Cortex of kidney (tissue), 1 donor: Measurements from ENCODE around the gene ZNF777.
"Not testable (repeated sequence)": the region's sequence is repeated elsewhere in the genome, so short reads cannot be mapped to it uniquely, and the experiment has no call there.

Experiments
- DNase-seq: peaks from one replicate; lab custom pipeline; 2025; lab: John Stamatoyannopoulos, UW

Gene ZNF777

GRCh38 chr7:149414171-149414570 lies 46.7 kb downstream of the ZNF777 start:
- no peak for DNase-seq

GRCh38 chr7:149413083-149413482 lies 47.8 kb downstream of the ZNF777 start:
- not testable (repeated sequence) for DNase-seq

- no peak for DNase-seq
Measured at GRCh38 chr7:149409895-149410294, 51.0 kb downstream of the ZNF777 start.

GRCh38 chr7:149404825-149405224 lies 56.0 kb downstream of the ZNF777 start:
- no peak for DNase-seq

- DNase-seq = no peak
Measured at GRCh38 chr7:149404396-149404795, 56.5 kb downstream of the ZNF777 start.

GRCh38 chr7:149398195-149398820 lies 62.6 kb downstream of the ZNF777 start:
- DNase-seq = no peak

- no peak for DNase-seq
Measured at GRCh38 chr7:149397470-149398043, 63.3 kb downstream of the ZNF777 start.

- DNase-seq = not testable (repeated sequence)
Measured at GRCh38 chr7:149388550-149389335, 72.1 kb downstream of the ZNF777 start.

GRCh38 chr7:149386514-149386913 lies 74.3 kb downstream of the ZNF777 start:
- DNase-seq = not testable (repeated sequence)

- DNase-seq = no peak
Measured at GRCh38 chr7:149385195-149385950, 75.5 kb downstream of the ZNF777 start.
